Hepatocyte (in vitro differentiated cells): ENCODE data around the gene ERGIC1.

Experiments used
- CTCF ChIP-seq: fragments of 200-600 bp; sonication (generic); IDR thresholded peaks from 2 replicates; pipeline ENCODE4 v1.5.1; 2016; ENCODE audit warnings: antibody characterized with exemption, mild to moderate bottlenecking; ENCODE audit not compliant: poor library complexity
- EZH2 ChIP-seq: fragments of 200-600 bp; sonication (generic); IDR thresholded peaks from 2 replicates; pipeline ENCODE4 v1.6.1; 2016; ENCODE audit warnings: antibody characterized with exemption, mild to moderate bottlenecking, borderline replicate concordance

DNA sequence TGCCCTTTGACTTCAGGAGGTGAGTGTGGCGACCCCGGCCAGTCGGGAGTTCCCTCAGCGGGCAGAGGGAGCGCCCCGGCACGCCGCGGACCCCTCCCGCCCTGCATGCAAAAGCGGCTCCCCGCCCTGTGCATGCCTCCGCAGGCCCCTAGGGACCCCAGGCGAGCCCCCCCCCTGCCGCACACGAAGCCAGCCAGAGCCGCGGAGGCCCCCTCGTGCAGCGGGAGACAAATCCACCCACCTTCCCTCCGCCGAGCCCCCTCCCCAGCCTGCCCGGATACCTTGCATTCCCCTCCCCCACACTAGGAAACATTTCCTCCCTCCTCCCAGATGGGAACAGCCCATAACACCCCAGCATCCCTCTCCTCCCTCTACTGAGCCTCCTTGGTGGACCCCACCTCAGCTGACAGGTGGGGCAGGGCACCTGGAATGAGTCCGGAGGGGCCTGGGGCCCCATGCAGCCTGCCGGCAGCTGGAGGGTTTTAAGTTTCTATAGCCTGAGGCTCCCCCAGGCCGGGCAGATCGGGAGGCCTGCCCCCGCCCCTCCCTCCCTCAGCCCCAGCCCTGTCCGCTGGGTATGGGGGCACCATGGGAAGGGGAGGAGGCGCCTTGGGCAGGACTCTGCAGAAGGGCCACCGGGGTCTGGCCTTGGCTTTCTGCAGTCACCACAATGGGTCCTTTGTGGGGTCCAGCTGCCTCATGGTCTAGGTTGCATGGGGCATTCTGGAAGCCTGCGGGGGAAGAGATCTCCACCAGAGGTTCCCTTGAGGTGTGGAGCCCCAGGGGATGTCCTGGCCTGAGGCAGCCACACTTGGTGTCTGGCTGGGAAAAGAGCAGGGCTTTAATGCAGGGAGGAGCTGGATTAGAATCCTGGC, 601 bp downstream of the ERGIC1 start:
- TF ChIP-seq CTCF (no peak), EZH2 (no peak)
